DOHH2 (cell line): ENCODE data around the gene GIGYF2.
A peak's percentile ranks its signal among the peaks of the same experiment; 100 is the strongest.

Source experiments
- H3F3A ChIP-seq: fragments of 200-600 bp; sonication (generic), shearing (Covaris generic); 2 replicates; pipeline ENCODE4 v1.6.0; 2016; ENCODE audit warnings: antibody characterized with exemption, mild to moderate bottlenecking; ENCODE audit not compliant: control insufficient read depth, insufficient read depth
- H3K27ac ChIP-seq: fragments of 200-600 bp; sonication (generic); 2 replicates; pipeline ENCODE4 v1.5.1; 2014; ENCODE audit warnings: low read depth, mild to moderate bottlenecking, low read length, moderate library complexity
- H3K27me3 ChIP-seq: fragments of 200-600 bp; sonication (generic); 2 replicates; pipeline ENCODE4 v1.6.1; 2014; ENCODE audit warnings: mild to moderate bottlenecking, low read length, mixed read lengths; ENCODE audit not compliant: control insufficient read depth
- H3K36me3 ChIP-seq: fragments of 200-600 bp; sonication (generic); 2 replicates; pipeline ENCODE4 v1.6.1; 2014; ENCODE audit warnings: mild to moderate bottlenecking, low read length, moderate library complexity, mixed read lengths; ENCODE audit not compliant: control insufficient read depth
- H3K4me1 ChIP-seq: fragments of 200-600 bp; sonication (generic); 2 replicates; pipeline ENCODE4 v1.6.1; 2014; ENCODE audit warnings: mild to moderate bottlenecking, low read length, mixed read lengths; ENCODE audit not compliant: control insufficient read depth
- H3K4me2 ChIP-seq: fragments of 200-600 bp; sonication (generic); 2 replicates; pipeline ENCODE4 v1.6.0; 2014; ENCODE audit warnings: mild to moderate bottlenecking, low read length, moderate library complexity
- H3K4me3 ChIP-seq: fragments of 200-600 bp; sonication (generic); 2 replicates; pipeline ENCODE4 v1.5.1; 2014; ENCODE audit warnings: mild to moderate bottlenecking, low read length, mixed read lengths
- H3K79me2 ChIP-seq: fragments of 200-600 bp; sonication (generic); 2 replicates; pipeline ENCODE4 v1.6.1; 2014; ENCODE audit warnings: mild to moderate bottlenecking, low read length, mixed read lengths; ENCODE audit not compliant: control insufficient read depth
- H3K9me2 ChIP-seq: fragments of 200-600 bp; sonication (generic); replicated peaks from 2 replicates; pipeline ENCODE4 v1.6.1; 2014; ENCODE audit warnings: mild to moderate bottlenecking, low read length, mixed read lengths; ENCODE audit not compliant: control insufficient read depth
- H3K9me3 ChIP-seq: fragments of 200-600 bp; sonication (generic); 2 replicates; pipeline ENCODE4 v1.6.1; 2014; ENCODE audit warnings: antibody characterized with exemption, low read length, mixed read lengths; ENCODE audit not compliant: control insufficient read depth, insufficient read depth
- H4K20me1 ChIP-seq: fragments of 200-600 bp; sonication (generic); 2 replicates; pipeline ENCODE4 v1.6.0; 2014; ENCODE audit warnings: low read depth, mild to moderate bottlenecking, antibody characterized with exemption, low read length, moderate library complexity; ENCODE audit not compliant: control insufficient read depth, insufficient read depth
- CTCF ChIP-seq: fragments of 200-600 bp; sonication (generic); IDR thresholded peaks from one replicate; pipeline ENCODE4 v1.5.1; 2014; ENCODE audit warnings: antibody characterized with exemption, mild to moderate bottlenecking, low read depth, low read length; ENCODE audit not compliant: poor library complexity, severe bottlenecking
- EZH2phosphoT487 ChIP-seq: fragments of 200-600 bp; sonication (generic); IDR thresholded peaks from 2 replicates; pipeline ENCODE4 v1.6.1; 2017; ENCODE audit warnings: borderline replicate concordance, mild to moderate bottlenecking, antibody characterized with exemption, low read length, moderate library complexity, mixed read lengths

GIGYF2 gene

DNA sequence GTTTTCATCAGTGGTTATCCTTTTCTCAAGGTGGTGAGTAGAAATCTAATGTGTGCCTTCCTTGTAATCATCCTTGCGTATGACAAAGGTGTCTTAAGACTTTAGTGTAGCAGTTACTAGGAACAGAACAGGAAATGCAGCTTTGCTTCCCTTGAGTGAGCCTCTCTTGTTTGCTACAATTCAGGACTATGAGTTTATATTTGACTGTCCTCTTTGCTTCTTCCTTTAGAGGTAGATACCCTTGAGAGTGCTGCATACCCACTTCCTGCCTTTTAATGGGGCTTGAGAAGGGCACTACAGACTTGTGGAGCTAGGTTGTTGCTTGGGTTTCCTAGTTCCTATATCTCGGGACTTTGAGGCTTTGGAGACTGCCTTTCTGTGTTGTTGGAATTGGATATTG is 75.4 kb downstream of the GIGYF2 start:
- no peaks in the 10 kb centered on the region for H3K9me2 ChIP-seq
- H3K27ac ChIP-seq: peak overlapping the region; percentile 64
- H3K27me3 ChIP-seq: no peaks in the 10 kb centered on the region
- H3K4me1 ChIP-seq: peaks cover 28% of the 10 kb centered on the region
- peaks cover 42% of the 10 kb centered on the region for H3K36me3 ChIP-seq
- H3K4me2 ChIP-seq: peak overlapping the region; percentile 69
- H4K20me1 ChIP-seq: peaks cover 3% of the 10 kb centered on the region; the same call in 1 of the 2 replicates
- H3F3A ChIP-seq: peaks cover 14% of the 10 kb centered on the region; the same call in 1 of the 2 replicates
- no peaks in the 10 kb centered on the region for H3K9me3 ChIP-seq
- H3K79me2 ChIP-seq: peaks cover 3% of the 10 kb centered on the region; the same call in 1 of the 2 replicates
- TF ChIP-seq CTCF (no peak), EZH2phosphoT487 (no peak)
- peak overlapping the region; percentile 43 for H3K4me3 ChIP-seq

- H3K4me2 ChIP-seq: no peak overlapping the region
- no peak overlapping the region for H3K27ac ChIP-seq
- no peaks in the 10 kb centered on the region for H3K9me2 ChIP-seq
- no peaks in the 10 kb centered on the region for H3K27me3 ChIP-seq
- no peak overlapping the region for H3K4me3 ChIP-seq
- no peaks in the 10 kb centered on the region for H4K20me1 ChIP-seq
- H3K79me2 ChIP-seq: peaks cover 3% of the 10 kb centered on the region; the same call in 1 of the 2 replicates
- peaks cover 11% of the 10 kb centered on the region; the same call in 1 of the 2 replicates for H3F3A ChIP-seq
- no peak for TF ChIP-seq CTCF
- no peak for TF ChIP-seq EZH2phosphoT487
- peaks cover 32% of the 10 kb centered on the region for H3K36me3 ChIP-seq
- H3K9me3 ChIP-seq: no peaks in the 10 kb centered on the region
- peaks cover 28% of the 10 kb centered on the region for H3K4me1 ChIP-seq
These were observed 76.7 kb downstream of the GIGYF2 start for GRCh38 chr2:232773815-232774214.

DNA sequence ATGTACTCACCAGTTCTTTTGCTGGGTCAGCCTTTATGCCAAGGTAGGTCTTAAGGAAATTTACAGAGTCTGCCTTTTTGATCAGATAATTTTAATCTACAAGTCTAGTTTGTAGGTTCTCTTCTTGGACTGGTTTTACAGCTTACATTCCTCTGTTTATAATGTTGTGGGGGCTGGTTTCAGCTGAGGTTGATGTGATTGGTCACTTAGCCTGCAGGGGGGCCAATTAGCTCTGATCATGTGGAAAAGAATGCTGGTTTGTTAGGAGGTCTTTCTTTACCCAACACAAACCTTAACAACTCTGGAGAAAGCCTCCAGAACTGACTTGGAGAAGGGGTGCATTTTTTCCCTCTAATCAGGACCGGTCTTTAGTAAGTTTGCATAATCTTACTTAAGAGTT is 79.3 kb downstream of the GIGYF2 start, which contains the start of gene KCNJ13:
TSS of gene KCNJ13 (minus strand) at position 131 of the 400 bp plus-strand sequence. CDS start 5,203 bp downstream, outside the sequence.
- Histone ChIP-seq H3K9me2 (no peaks in the 10 kb centered on the region), H3K9me3 (no peaks in the 10 kb centered on the region), H3F3A (peaks cover 8% of the 10 kb centered on the region; the same call in 1 of the 2 replicates), H3K79me2 (peaks cover 3% of the 10 kb centered on the region; the same call in 1 of the 2 replicates), H4K20me1 (no peaks in the 10 kb centered on the region), H3K27me3 (no peaks in the 10 kb centered on the region), H3K27ac (no peak within 1 kb of the TSS), H3K4me2 (no peak within 1 kb of the TSS), H3K36me3 (peaks cover 32% of the 10 kb centered on the region), H3K4me3 (no peak within 1 kb of the TSS), H3K4me1 (peaks cover 19% of the 10 kb centered on the region)
- TF ChIP-seq CTCF (no peak), EZH2phosphoT487 (no peak)
